GM06990 (cell line): ENCODE results near the gene NRN1L.
"Not testable (repeated sequence)": the region's sequence is repeated elsewhere in the genome, so short reads cannot be mapped to it uniquely, and the experiment has no call there.

Experiments
- DNase-seq: peaks from one replicate; pipeline ENCODE4 v3.0.0-alpha.2; 2011; ENCODE audit not compliant: insufficient read length; ENCODE audit errors: extremely low read depth
- H3K27me3 ChIP-seq: replicated peaks from 2 replicates; pipeline ENCODE4 v1.6.0; 2011; ENCODE audit warnings: low read length; ENCODE audit not compliant: control insufficient read depth, insufficient read depth
- H3K36me3 ChIP-seq: 2 replicates; pipeline ENCODE4 v1.5.1; 2011; ENCODE audit warnings: low read length; ENCODE audit not compliant: control insufficient read depth, insufficient read depth
- H3K4me3 ChIP-seq: replicated peaks from 2 replicates; pipeline ENCODE4 v1.5.1; 2011; ENCODE audit warnings: low read depth, mild to moderate bottlenecking, control low read depth, low read length
- TF ChIP-seq, protein P1 (sequence below): IDR thresholded peaks from 2 replicates; pipeline ENCODE4 v1.5.1; 2011; ENCODE audit warnings: low read length, control low read depth, mild to moderate bottlenecking, inconsistent platforms; ENCODE audit not compliant: insufficient read depth, poor library complexity, severe bottlenecking

NRN1L gene

DNA sequence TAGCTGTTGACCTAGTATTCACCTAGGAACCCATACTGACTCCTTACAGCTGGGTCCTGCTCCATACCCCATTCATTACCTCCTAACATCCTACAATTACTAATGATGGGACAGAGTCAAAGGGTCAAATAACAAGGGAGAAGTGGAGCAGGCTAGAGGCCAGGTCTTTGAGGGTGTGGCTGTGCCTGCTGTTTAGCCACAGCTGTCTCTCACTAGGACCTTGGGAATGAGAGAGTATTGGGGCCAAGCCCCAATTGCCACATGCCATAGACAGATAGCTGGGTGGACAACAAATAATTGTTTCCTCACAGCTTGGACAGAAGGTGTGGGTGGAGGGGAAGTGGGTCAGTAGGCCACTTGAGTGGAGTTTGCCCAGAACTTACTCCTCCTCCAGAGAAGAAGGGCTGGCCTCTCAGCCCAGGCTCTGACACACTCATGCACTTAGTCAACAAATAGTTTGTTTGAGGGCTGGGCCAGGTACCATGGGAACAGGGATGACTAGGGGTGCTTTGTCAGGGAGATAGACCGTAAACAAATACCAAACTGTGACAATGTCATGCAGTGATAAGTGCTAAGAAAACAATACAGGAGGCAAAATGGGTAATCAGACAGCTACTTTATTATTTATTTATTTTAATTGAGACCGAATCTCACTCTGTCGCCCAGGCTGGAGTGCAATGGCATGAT lies 27.0 kb upstream of the NRN1L start:
- H3K4me3 ChIP-seq = no peak overlapping the region
- no peaks in the 10 kb centered on the region for H3K27me3 ChIP-seq
- TF ChIP-seq, protein P1, sequence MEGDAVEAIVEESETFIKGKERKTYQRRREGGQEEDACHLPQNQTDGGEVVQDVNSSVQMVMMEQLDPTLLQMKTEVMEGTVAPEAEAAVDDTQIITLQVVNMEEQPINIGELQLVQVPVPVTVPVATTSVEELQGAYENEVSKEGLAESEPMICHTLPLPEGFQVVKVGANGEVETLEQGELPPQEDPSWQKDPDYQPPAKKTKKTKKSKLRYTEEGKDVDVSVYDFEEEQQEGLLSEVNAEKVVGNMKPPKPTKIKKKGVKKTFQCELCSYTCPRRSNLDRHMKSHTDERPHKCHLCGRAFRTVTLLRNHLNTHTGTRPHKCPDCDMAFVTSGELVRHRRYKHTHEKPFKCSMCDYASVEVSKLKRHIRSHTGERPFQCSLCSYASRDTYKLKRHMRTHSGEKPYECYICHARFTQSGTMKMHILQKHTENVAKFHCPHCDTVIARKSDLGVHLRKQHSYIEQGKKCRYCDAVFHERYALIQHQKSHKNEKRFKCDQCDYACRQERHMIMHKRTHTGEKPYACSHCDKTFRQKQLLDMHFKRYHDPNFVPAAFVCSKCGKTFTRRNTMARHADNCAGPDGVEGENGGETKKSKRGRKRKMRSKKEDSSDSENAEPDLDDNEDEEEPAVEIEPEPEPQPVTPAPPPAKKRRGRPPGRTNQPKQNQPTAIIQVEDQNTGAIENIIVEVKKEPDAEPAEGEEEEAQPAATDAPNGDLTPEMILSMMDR = no peak
- DNase-seq = no peak
- H3K36me3 ChIP-seq = peaks cover 3% of the 10 kb centered on the region; the same call in 1 of the 2 replicates

DNA sequence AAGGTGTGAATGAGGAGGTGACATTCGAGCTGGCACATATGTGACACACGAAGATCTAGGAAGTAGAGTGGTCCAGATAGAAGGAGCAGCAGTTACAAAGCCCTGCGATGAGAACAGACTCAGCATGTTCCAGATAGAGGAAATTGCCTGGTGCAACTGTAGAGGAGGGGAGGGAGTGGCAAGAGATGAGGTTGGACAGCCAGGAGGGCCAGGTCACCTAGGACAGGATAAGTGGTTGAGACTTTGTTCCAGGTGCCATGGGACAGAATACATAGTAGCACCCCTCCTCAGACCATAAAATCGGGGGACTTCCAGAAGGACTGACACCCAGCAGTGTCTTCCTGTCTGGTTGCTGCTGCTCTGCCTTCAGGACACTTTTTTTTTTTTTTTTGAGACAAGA lies 26.2 kb upstream of the NRN1L start:
- Histone ChIP-seq H3K27me3 (no peaks in the 10 kb centered on the region), H3K4me3 (no peak overlapping the region), H3K36me3 (peaks cover 5% of the 10 kb centered on the region)
- no peak for DNase-seq
- TF ChIP-seq, protein P1 = no peak

DNA sequence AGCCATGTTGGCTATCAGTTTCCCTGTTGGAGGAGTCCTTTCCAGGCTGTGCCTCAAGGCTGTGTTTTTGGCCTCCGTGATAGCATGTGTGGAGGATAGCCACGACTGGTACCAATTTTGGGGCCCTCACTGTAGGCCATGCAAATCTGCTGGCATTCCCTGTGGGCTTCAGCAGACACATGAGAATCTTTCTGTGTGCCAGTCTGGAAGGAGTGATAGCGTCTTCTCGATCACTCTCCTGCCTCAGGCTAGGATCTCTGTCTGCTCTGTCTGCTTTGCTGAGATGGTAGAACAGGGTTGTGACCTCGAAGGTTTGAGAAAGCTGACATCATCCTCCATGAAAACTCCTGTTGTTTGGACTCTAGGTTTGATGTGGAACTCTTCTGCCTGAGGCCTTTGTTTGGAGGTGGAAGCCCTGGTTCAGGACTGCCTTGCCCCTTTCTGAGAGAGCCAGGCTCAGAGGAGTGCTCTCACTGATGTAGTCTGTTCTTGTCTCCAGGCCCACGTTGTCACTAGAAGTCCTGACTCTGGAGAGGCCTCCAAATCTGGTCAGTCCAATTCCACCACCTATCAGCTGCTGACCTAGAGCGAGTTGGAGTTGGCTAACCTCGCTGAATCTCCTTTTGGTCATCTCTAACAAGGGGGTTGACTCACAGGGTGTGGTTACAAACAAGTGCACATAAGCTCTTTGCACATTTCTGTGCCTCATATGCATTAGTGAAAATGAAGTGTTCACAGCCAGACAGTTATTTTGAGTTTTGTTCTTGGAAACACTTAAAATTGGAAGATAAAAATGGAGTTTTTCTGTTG lies 23.9 kb upstream of the NRN1L start:
- H3K27me3 ChIP-seq = no peaks in the 10 kb centered on the region
- no peak overlapping the region for H3K4me3 ChIP-seq
- DNase-seq = no peak
- TF ChIP-seq, protein P1 = no peak
- peaks cover 5% of the 10 kb centered on the region for H3K36me3 ChIP-seq

DNA sequence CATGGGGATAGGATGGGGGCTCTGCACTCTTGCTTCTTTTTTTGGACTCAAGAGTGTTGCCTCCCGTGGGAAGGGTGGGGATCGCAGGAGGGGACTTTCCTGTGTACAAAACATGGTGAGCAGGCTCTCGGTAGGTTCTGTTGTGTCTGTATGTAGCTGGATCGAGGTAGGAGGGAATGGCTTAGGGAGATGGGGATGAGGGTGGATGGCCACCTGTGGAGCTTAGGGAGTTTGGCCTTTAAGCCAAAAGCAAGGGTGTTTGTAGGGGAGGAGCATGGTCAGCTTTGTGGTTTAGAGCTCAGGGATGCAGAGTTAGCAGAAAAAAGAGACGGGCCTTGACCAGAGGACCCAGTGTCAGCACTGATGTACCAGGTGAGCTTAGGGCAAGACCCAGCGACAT lies 22.8 kb upstream of the NRN1L start:
- H3K36me3 ChIP-seq = peaks cover 7% of the 10 kb centered on the region
- no peaks in the 10 kb centered on the region for H3K27me3 ChIP-seq
- TF ChIP-seq, protein P1 = no peak
- no peak for DNase-seq
- no peak overlapping the region for H3K4me3 ChIP-seq

DNA sequence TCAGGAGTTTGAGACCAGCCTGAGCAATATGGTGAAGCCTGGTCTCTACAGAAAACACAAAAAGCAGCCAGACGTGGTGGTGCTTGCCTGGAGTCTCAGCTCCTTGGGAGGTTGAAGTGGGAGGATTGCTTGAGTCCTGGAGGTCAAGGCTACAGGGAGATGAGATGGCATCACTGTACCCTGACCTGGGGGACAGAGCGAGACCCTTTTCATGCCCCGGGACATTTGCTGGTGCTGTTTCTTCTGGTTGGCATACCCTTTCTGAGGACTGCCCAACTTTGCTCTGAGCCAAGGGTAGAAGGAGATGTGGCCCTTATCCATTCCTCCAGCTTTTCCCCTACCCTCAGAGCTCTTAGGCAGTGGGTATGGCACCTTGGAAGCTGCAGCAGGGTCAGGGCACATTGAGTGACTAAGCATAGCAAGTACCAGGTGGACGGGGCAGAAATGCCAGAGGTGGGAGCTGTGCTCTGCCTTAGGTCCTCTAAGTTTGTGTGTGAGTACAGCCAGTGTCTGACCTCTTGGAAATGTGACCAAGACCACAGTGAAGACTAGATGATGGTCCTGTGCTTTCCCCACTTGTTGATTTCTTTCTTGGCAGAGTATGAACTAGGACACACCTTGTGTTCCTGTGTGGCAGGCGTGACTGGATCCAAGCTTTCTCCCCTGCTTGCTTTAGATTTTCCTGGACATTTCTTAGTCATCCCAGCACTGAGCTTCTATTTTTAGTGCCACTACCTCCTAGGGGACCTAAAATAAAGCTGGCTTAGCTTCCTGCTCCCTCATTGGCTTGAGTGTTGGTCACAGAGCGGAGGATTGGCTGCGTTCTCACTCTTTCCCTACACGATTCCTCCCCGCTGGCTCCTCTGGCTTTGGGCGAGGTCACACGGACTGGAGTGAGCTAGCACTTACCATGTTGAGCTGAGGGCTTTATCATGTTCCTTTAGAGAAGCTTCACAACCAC lies 21.8 kb upstream of the NRN1L start:
- Histone ChIP-seq H3K4me3 (no peak overlapping the region), H3K36me3 (peaks cover 9% of the 10 kb centered on the region), H3K27me3 (no peaks in the 10 kb centered on the region)
- TF ChIP-seq, protein P1 = no peak
- no peak for DNase-seq

DNA sequence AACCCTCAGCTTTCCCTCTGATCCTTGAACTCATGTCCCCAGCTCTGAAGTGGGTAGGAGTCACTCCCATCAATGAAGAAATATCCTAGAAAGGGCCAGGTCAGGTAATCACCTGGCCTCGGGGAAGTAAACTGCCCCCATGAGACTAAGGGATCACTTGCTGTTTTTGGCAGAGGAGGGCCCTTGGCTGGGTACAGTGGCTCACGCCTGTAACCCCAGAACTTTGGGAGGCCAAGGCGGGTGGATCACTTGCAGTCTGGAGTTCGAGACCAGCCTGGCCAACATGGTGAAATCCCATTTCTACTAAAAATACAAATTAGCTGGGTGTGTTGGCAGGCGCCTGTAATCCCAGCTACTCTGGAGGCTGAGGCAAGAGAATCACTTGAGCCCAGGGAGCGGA lies 20.6 kb upstream of the NRN1L start:
- H3K27me3 ChIP-seq, H3K4me3 ChIP-seq, DNase-seq: not testable (repeated sequence)
- H3K36me3 ChIP-seq = peaks cover 13% of the 10 kb centered on the region
